IMR-90 (cell line): ENCODE data around the gene GATAD2A. TPM values are rescaled to one million over a fixed set of nuclear protein-coding genes. Genes with fewer than 3 reads are reported as not detected.
A peak's percentile ranks its signal among the peaks of the same experiment; 100 is the strongest.

Experiments
- ATAC-seq: fragments of 200-7000 bp; cut with Tn5 transposase; 2 replicates; pipeline ENCODE4 v1.9.1; 2020; ENCODE audit warnings: low read depth, mild to moderate bottlenecking, moderate library complexity
- BruUV-seq: library from RNA; stranded (reverse); fragments of 400-500 nt; replicated peaks from 2 replicates; lab custom pipeline; 2021; lab: Mats Ljungman, UMichigan
- CTCF ChIA-PET: fragments of 300-600 bp; formaldehyde crosslinking; extraction: SDS; loops from one replicate; lab custom pipeline; 2021; ENCODE audit warnings: antibody characterized with exemption; lab: Yijun Ruan, JAX
- POLR2A ChIA-PET: fragments of 300-600 bp; sonication (Branson Sonifier 250); formaldehyde crosslinking; loops from one replicate; lab custom pipeline; 2022; ENCODE audit warnings: antibody characterized with exemption; ENCODE audit not compliant: unreplicated experiment; lab: Charles Lee
- DNase-seq: peaks from one replicate; pipeline ENCODE4 v3.0.0; 2013
- H2AFZ ChIP-seq: replicated peaks from 2 replicates; pipeline ENCODE3; 2013; ENCODE audit warnings: low read length, mild to moderate bottlenecking; ENCODE audit not compliant: poor library complexity
- H2AK5ac ChIP-seq: 2 replicates; pipeline ENCODE4 v1.6.1; 2013; ENCODE audit warnings: low read depth, low read length, inconsistent platforms
- H2AK9ac ChIP-seq: replicated peaks from 2 replicates; pipeline ENCODE3; 2013; ENCODE audit warnings: mild to moderate bottlenecking, low read depth, low read length, moderate library complexity; ENCODE audit not compliant: poor library complexity
- H2BK120ac ChIP-seq: 2 replicates; pipeline ENCODE4 v1.6.1; 2013; ENCODE audit warnings: low read depth, low read length, inconsistent platforms
- H2BK15ac ChIP-seq: 3 replicates; pipeline ENCODE4 v1.6.1; 2013; ENCODE audit warnings: low read depth, low read length, inconsistent platforms
- H2BK20ac ChIP-seq: 2 replicates; pipeline ENCODE4 v1.6.1; 2013; ENCODE audit warnings: low read depth, mild to moderate bottlenecking, inconsistent platforms, low read length, moderate library complexity
- H2BK5ac ChIP-seq: 2 replicates; pipeline ENCODE4 v1.6.1; 2013; ENCODE audit warnings: mild to moderate bottlenecking, low read depth, low read length, inconsistent platforms; ENCODE audit not compliant: poor library complexity, severe bottlenecking
- H3K14ac ChIP-seq: replicated peaks from 2 replicates; pipeline ENCODE4 v1.6.1; 2013; ENCODE audit warnings: low read depth, low read length, inconsistent platforms
- H3K18ac ChIP-seq: 2 replicates; pipeline ENCODE4 v1.6.1; 2013; ENCODE audit warnings: low read depth, low read length, control low read depth
- H3K23ac ChIP-seq: 2 replicates; pipeline ENCODE4 v1.6.1; 2013; ENCODE audit warnings: low read depth, low read length, inconsistent platforms
- H3K27ac ChIP-seq: 2 replicates; pipeline ENCODE4 v1.5.1; 2013; ENCODE audit warnings: mild to moderate bottlenecking, control low read depth, low read length; ENCODE audit not compliant: insufficient read depth
- H3K27me3 ChIP-seq: 2 replicates; pipeline ENCODE4 v1.6.1; 2013; ENCODE audit warnings: low read length; ENCODE audit not compliant: control insufficient read depth, insufficient read depth
- H3K36me3 ChIP-seq: 2 replicates; pipeline ENCODE4 v1.6.1; 2013; ENCODE audit warnings: low read length, mixed read lengths; ENCODE audit not compliant: control insufficient read depth, insufficient read depth
- H3K4ac ChIP-seq: 2 replicates; pipeline ENCODE4 v1.6.1; 2013; ENCODE audit warnings: low read depth, low read length, inconsistent platforms
- H3K4me1 ChIP-seq: 2 replicates; pipeline ENCODE4 v1.6.1; 2013; ENCODE audit warnings: low read length, mixed read lengths; ENCODE audit not compliant: control insufficient read depth, insufficient read depth
- H3K4me2 ChIP-seq: 2 replicates; pipeline ENCODE4 v1.6.1; 2013; ENCODE audit warnings: low read depth, mild to moderate bottlenecking, control low read depth, low read length, moderate library complexity
- H3K4me3 ChIP-seq: 2 replicates; pipeline ENCODE4 v1.5.1; 2013; ENCODE audit warnings: low read depth, mild to moderate bottlenecking, control low read depth, low read length, moderate library complexity; ENCODE audit not compliant: insufficient read depth
- H3K56ac ChIP-seq: 2 replicates; pipeline ENCODE4 v1.6.1; 2013; ENCODE audit warnings: low read length, inconsistent platforms; ENCODE audit not compliant: insufficient read depth; ENCODE audit errors: extremely low read depth
- H3K79me1 ChIP-seq, 2 experiments: 2 replicates each; pipeline ENCODE4 v1.6.1; 2013; ENCODE audit warnings: low read length in 2 of 2, inconsistent platforms in 1 of 2, low read depth in 1 of 2
- H3K9ac ChIP-seq: 2 replicates; pipeline ENCODE4 v1.6.1; 2013; ENCODE audit warnings: low read depth, low read length, control low read depth
- H3K9me1 ChIP-seq: 2 replicates; pipeline ENCODE4 v1.6.1; 2013; ENCODE audit warnings: low read length, inconsistent platforms; ENCODE audit not compliant: insufficient read depth
- H3K9me3 ChIP-seq: 2 replicates; pipeline ENCODE4 v1.6.1; 2013; ENCODE audit warnings: low read length; ENCODE audit not compliant: control insufficient read depth, insufficient read depth
- H4K20me1 ChIP-seq: 2 replicates; pipeline ENCODE4 v1.6.1; 2013; ENCODE audit warnings: low read length, inconsistent platforms; ENCODE audit not compliant: insufficient read depth
- H4K5ac ChIP-seq: 2 replicates; pipeline ENCODE4 v1.6.1; 2013; ENCODE audit warnings: mild to moderate bottlenecking, low read depth, low read length, control low read depth
- H4K8ac ChIP-seq, 2 experiments: 2 replicates each; pipeline ENCODE4 v1.6.1; 2013; ENCODE audit warnings: low read depth in 2 of 2, low read length in 2 of 2, control low read depth in 1 of 2, inconsistent platforms in 1 of 2
- H4K91ac ChIP-seq: 2 replicates; pipeline ENCODE4 v1.6.1; 2013; ENCODE audit warnings: low read depth, low read length, inconsistent platforms; ENCODE audit not compliant: insufficient read depth
- MAFK ChIP-seq: IDR thresholded peaks from 2 replicates; pipeline ENCODE4 v1.6.1; 2012; ENCODE audit warnings: low read depth, low read length, improper control_type of control experiment
- MAZ ChIP-seq: IDR thresholded peaks from 2 replicates; pipeline ENCODE4 v1.6.1; 2012; ENCODE audit warnings: low read depth, mild to moderate bottlenecking, low read length, improper control_type of control experiment, moderate library complexity, borderline replicate concordance
- WGBS, 2 experiments: methylation state at CpG; one replicate each; pipeline versions ENCODE4 v1.1.5 to v1.1.7; 2013; ENCODE audit warnings: missing lambda C conversion rate in 2 of 2; ENCODE audit not compliant: insufficient read length in 1 of 2; ENCODE audit errors: extremely low coverage in 2 of 2; 5-methylcytosine and 5-hydroxymethylcytosine counted together
- dilution Hi-C: fragments of 300-500 bp; cut with HindIII; formaldehyde crosslinking; loops from one replicate; pipeline ENCODE4 v1.14.3; 2018; ENCODE audit warnings: low sequenced_read_pairs; ENCODE audit not compliant: unreplicated experiment
- in situ Hi-C: fragments of 300-500 bp; cut with MboI; formaldehyde crosslinking; loops from 3 replicates; pipeline ENCODE4 v1.14.3; 2019; ENCODE audit warnings: low sequenced_read_pairs, inconsistent platforms, mixed read lengths
- intact Hi-C: fragments of 100-400 bp; cut with micrococcal nuclease; formaldehyde crosslinking; loops from 2 replicates; pipeline ENCODE4 v1.10.0; 2022
- polyA plus RNA-seq, 3 experiments: library from polyadenylated mRNA; depleted of rRNA; stranded (reverse); fragments of >200 nt; gene quantifications; 2 replicates each; pipeline ENCODE4 v1.2.3, GENCODE V29; 2012; ENCODE audit warnings: low replicate concordance in 1 of 3
- total RNA-seq: library from RNA; depleted of rRNA; stranded (reverse); fragments of >200 nt; gene quantifications from 2 replicates; pipeline ENCODE4 v1.2.3, GENCODE V29; 2012
- TF ChIP-seq, protein P1 (sequence below): fragments of 150-350 bp; IDR thresholded peaks from 2 replicates; pipeline ENCODE4 v1.6.1; 2017; ENCODE audit warnings: mild to moderate bottlenecking, antibody characterized with exemption, low read length, low read depth
- TF ChIP-seq, protein P2 (sequence below): conservative IDR thresholded peaks from 2 replicates; pipeline ENCODE4 v1.5.1; 2012; ENCODE audit warnings: mild to moderate bottlenecking, low read depth, low read length, improper control_type of control experiment

The GATAD2A gene
- total and polyA plus RNA-seq, 2 of the 4 experiments (the other 2 are of a cell fraction): 23.5 to 33.2 TPM

GRCh38 chr19:19485998-19486290, 80.5 kb downstream of the GATAD2A start:
- Histone ChIP-seq H4K91ac (peak overlapping the region; percentile 5; the same call in 1 of the 2 replicates), H3K14ac (0 out of 2 replicates have a peak overlapping the region, but pooled peaks have one; percentile 23), H3K27ac (peak overlapping the region; percentile 61), H4K5ac (no peak overlapping the region), H2BK5ac (peak overlapping the region; percentile 29), H3K4me2 (no peak overlapping the region), H3K4me3 (no peak overlapping the region), H2AFZ (no peak overlapping the region), H3K18ac (no peak overlapping the region), H2AK5ac (peak overlapping the region; percentile 63; the same call in 1 of the 2 replicates), H2BK15ac (no peak overlapping the region), H3K9ac (no peak overlapping the region), H3K56ac (no peak overlapping the region), H3K9me1 (peaks cover 26% of the 10 kb centered on the region), H4K20me1 (peaks cover 10% of the 10 kb centered on the region; the same call in 1 of the 2 replicates), H3K27me3 (no peaks in the 10 kb centered on the region), H3K23ac (peak overlapping the region; percentile 16), H3K79me1 (peaks cover 16 to 85% of the 10 kb centered on the region in 2 experiments), H3K36me3 (peaks cover 3% of the 10 kb centered on the region; the same call in 1 of the 2 replicates), H3K4me1 (peaks cover 45% of the 10 kb centered on the region), H3K4ac (peak overlapping the region; percentile 59; the same call in 1 of the 2 replicates), H2BK120ac (no peak overlapping the region; the same call in 1 of the 2 replicates), H3K9me3 (no peaks in the 10 kb centered on the region), H2AK9ac (peak overlapping the region; percentile 51), H4K8ac (peak overlapping the region in 1 of 2 experiments; percentile 16; a peak in 1 of 4 replicates), H2BK20ac (no peak overlapping the region; the same call in 1 of the 2 replicates)
- DNase-seq: no peak
- no CpG with 5 or more reads among the region's 5 CpGs for WGBS, 2 experiments
- no peak for ATAC-seq
- intact Hi-C loops (loop anchor here (5.0 kb wide), 1 partner anchor 99 kb away; no protein-coding TSS in a partner anchor), dilution Hi-C loops (no loop called here), in situ Hi-C loops (no loop called here)
- POLR2A ChIA-PET: no interaction called here
- BruUV-seq: no TSS peak
- CTCF ChIA-PET: no interaction called here
- TF ChIP-seq, protein P1, sequence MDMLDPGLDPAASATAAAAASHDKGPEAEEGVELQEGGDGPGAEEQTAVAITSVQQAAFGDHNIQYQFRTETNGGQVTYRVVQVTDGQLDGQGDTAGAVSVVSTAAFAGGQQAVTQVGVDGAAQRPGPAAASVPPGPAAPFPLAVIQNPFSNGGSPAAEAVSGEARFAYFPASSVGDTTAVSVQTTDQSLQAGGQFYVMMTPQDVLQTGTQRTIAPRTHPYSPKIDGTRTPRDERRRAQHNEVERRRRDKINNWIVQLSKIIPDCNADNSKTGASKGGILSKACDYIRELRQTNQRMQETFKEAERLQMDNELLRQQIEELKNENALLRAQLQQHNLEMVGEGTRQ: no peak
- TF ChIP-seq MAFK: no peak
- no peak for TF ChIP-seq MAZ
- TF ChIP-seq, protein P2, sequence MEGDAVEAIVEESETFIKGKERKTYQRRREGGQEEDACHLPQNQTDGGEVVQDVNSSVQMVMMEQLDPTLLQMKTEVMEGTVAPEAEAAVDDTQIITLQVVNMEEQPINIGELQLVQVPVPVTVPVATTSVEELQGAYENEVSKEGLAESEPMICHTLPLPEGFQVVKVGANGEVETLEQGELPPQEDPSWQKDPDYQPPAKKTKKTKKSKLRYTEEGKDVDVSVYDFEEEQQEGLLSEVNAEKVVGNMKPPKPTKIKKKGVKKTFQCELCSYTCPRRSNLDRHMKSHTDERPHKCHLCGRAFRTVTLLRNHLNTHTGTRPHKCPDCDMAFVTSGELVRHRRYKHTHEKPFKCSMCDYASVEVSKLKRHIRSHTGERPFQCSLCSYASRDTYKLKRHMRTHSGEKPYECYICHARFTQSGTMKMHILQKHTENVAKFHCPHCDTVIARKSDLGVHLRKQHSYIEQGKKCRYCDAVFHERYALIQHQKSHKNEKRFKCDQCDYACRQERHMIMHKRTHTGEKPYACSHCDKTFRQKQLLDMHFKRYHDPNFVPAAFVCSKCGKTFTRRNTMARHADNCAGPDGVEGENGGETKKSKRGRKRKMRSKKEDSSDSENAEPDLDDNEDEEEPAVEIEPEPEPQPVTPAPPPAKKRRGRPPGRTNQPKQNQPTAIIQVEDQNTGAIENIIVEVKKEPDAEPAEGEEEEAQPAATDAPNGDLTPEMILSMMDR: no peak
